ENCODE results near the gene CNTNAP5.

Gene CNTNAP5

GRCh38 chr2:124814968-124815745 lies 790.1 kb downstream of the CNTNAP5 start:
- no peaks in the 10 kb centered on the region for H3K4me1 ChIP-seq (ENCODE audit: insufficient read depth, low read length)
- H3K36me3 ChIP-seq (ENCODE audit: insufficient read depth, low read length) = no peaks in the 10 kb centered on the region; the same call in 1 of the 2 replicates

GRCh38 chr2:124816007-124816406 lies 790.9 kb downstream of the CNTNAP5 start:
- H3K9me3 ChIP-seq (ENCODE audit: control insufficient read depth, insufficient read depth, low read length) = no peaks in the 10 kb centered on the region
- no peaks in the 10 kb centered on the region for H3K4me1 ChIP-seq (ENCODE audit: insufficient read depth, low read length)
- no peak overlapping the region for H3K9ac ChIP-seq (ENCODE audit: low read depth, low read length)
- H3K36me3 ChIP-seq (ENCODE audit: insufficient read depth, low read length) = no peaks in the 10 kb centered on the region; the same call in 1 of the 2 replicates

More at GRCh38 chr2:124814968-124815745, 790.1 kb downstream of the CNTNAP5 start:
- Histone ChIP-seq H3K9me3 (ENCODE audit: control insufficient read depth, insufficient read depth, low read length) (no peaks in the 10 kb centered on the region), H3K9ac (ENCODE audit: low read depth, low read length) (no peak overlapping the region)

GRCh38 chr2:124822516-124822915 lies 797.4 kb downstream of the CNTNAP5 start:
- Histone ChIP-seq H3K36me3 (ENCODE audit: insufficient read depth, low read length) (no peaks in the 10 kb centered on the region), H3K9ac (ENCODE audit: low read depth, low read length) (no peak overlapping the region), H3K4me1 (ENCODE audit: insufficient read depth, low read length) (no peaks in the 10 kb centered on the region; the same call in 1 of the 2 replicates), H3K9me3 (ENCODE audit: control insufficient read depth, insufficient read depth, low read length) (no peaks in the 10 kb centered on the region)

- Histone ChIP-seq H3K4me1 (ENCODE audit: insufficient read depth, low read length) (no peaks in the 10 kb centered on the region; the same call in 1 of the 2 replicates), H3K36me3 (ENCODE audit: insufficient read depth, low read length) (no peaks in the 10 kb centered on the region), H3K9ac (ENCODE audit: low read depth, low read length) (no peak overlapping the region), H3K9me3 (ENCODE audit: control insufficient read depth, insufficient read depth, low read length) (no peaks in the 10 kb centered on the region)
These were observed 799.4 kb downstream of the CNTNAP5 start for GRCh38 chr2:124824441-124824840.

GRCh38 chr2:124832521-124832920 lies 807.4 kb downstream of the CNTNAP5 start:
- H3K9ac ChIP-seq (ENCODE audit: low read depth, low read length) = no peak overlapping the region
- H3K9me3 ChIP-seq (ENCODE audit: control insufficient read depth, insufficient read depth, low read length) = peaks cover 7% of the 10 kb centered on the region; the same call in 1 of the 2 replicates

GRCh38 chr2:124834331-124834730 lies 809.2 kb downstream of the CNTNAP5 start:
- Histone ChIP-seq H3K4me1 (ENCODE audit: insufficient read depth, low read length) (no peaks in the 10 kb centered on the region; the same call in 1 of the 2 replicates), H3K9me3 (ENCODE audit: control insufficient read depth, insufficient read depth, low read length) (peaks cover 7% of the 10 kb centered on the region; the same call in 1 of the 2 replicates), H3K9ac (ENCODE audit: low read depth, low read length) (no peak overlapping the region), H3K36me3 (ENCODE audit: insufficient read depth, low read length) (no peaks in the 10 kb centered on the region)

More at GRCh38 chr2:124832521-124832920, 807.4 kb downstream of the CNTNAP5 start:
- Histone ChIP-seq H3K36me3 (ENCODE audit: insufficient read depth, low read length) (no peaks in the 10 kb centered on the region), H3K4me1 (ENCODE audit: insufficient read depth, low read length) (no peaks in the 10 kb centered on the region; the same call in 1 of the 2 replicates)

- peaks cover 6% of the 10 kb centered on the region; the same call in 1 of the 2 replicates for H3K9me3 ChIP-seq (ENCODE audit: control insufficient read depth, insufficient read depth, low read length)
- H3K4me1 ChIP-seq (ENCODE audit: insufficient read depth, low read length) = no peaks in the 10 kb centered on the region; the same call in 1 of the 2 replicates
- no peaks in the 10 kb centered on the region for H3K36me3 ChIP-seq (ENCODE audit: insufficient read depth, low read length)
- no peak overlapping the region for H3K9ac ChIP-seq (ENCODE audit: low read depth, low read length)
These were observed 810.2 kb downstream of the CNTNAP5 start for GRCh38 chr2:124835331-124835730.

GRCh38 chr2:124836416-124836815 lies 811.3 kb downstream of the CNTNAP5 start:
- Histone ChIP-seq H3K9ac (ENCODE audit: low read depth, low read length) (no peak overlapping the region), H3K9me3 (ENCODE audit: control insufficient read depth, insufficient read depth, low read length) (no peaks in the 10 kb centered on the region), H3K36me3 (ENCODE audit: insufficient read depth, low read length) (no peaks in the 10 kb centered on the region), H3K4me1 (ENCODE audit: insufficient read depth, low read length) (no peaks in the 10 kb centered on the region; the same call in 1 of the 2 replicates)

GRCh38 chr2:124837496-124837895 lies 812.4 kb downstream of the CNTNAP5 start:
- Histone ChIP-seq H3K9me3 (ENCODE audit: control insufficient read depth, insufficient read depth, low read length) (no peaks in the 10 kb centered on the region), H3K36me3 (ENCODE audit: insufficient read depth, low read length) (no peaks in the 10 kb centered on the region), H3K9ac (ENCODE audit: low read depth, low read length) (no peak overlapping the region), H3K4me1 (ENCODE audit: insufficient read depth, low read length) (no peaks in the 10 kb centered on the region; the same call in 1 of the 2 replicates)

GRCh38 chr2:124838406-124838805 lies 813.3 kb downstream of the CNTNAP5 start:
- no peaks in the 10 kb centered on the region for H3K9me3 ChIP-seq (ENCODE audit: control insufficient read depth, insufficient read depth, low read length)
- H3K9ac ChIP-seq (ENCODE audit: low read depth, low read length) = no peak overlapping the region

GRCh38 chr2:124867247-124867646 lies 842.2 kb downstream of the CNTNAP5 start:
- Histone ChIP-seq H3K36me3 (ENCODE audit: insufficient read depth, low read length) (no peaks in the 10 kb centered on the region), H3K9me3 (ENCODE audit: control insufficient read depth, insufficient read depth, low read length) (no peaks in the 10 kb centered on the region)

More at GRCh38 chr2:124838406-124838805, 813.3 kb downstream of the CNTNAP5 start:
- H3K36me3 ChIP-seq (ENCODE audit: insufficient read depth, low read length) = no peaks in the 10 kb centered on the region
- no peaks in the 10 kb centered on the region; the same call in 1 of the 2 replicates for H3K4me1 ChIP-seq (ENCODE audit: insufficient read depth, low read length)

GRCh38 chr2:124874219-124874618 lies 849.1 kb downstream of the CNTNAP5 start:
- Histone ChIP-seq H3K4me1 (ENCODE audit: insufficient read depth, low read length) (no peaks in the 10 kb centered on the region), H3K36me3 (ENCODE audit: insufficient read depth, low read length) (no peaks in the 10 kb centered on the region), H3K9ac (ENCODE audit: low read depth, low read length) (no peak overlapping the region), H3K9me3 (ENCODE audit: control insufficient read depth, insufficient read depth, low read length) (no peaks in the 10 kb centered on the region)

More at GRCh38 chr2:124867247-124867646, 842.2 kb downstream of the CNTNAP5 start:
- H3K4me1 ChIP-seq (ENCODE audit: insufficient read depth, low read length) = no peaks in the 10 kb centered on the region
- H3K9ac ChIP-seq (ENCODE audit: low read depth, low read length) = no peak overlapping the region

- H3K36me3 ChIP-seq (ENCODE audit: insufficient read depth, low read length) = no peaks in the 10 kb centered on the region
- H3K9ac ChIP-seq (ENCODE audit: low read depth, low read length) = no peak overlapping the region
These were observed 849.6 kb downstream of the CNTNAP5 start for GRCh38 chr2:124874676-124875075.

GRCh38 chr2:124875627-124876244 lies 850.6 kb downstream of the CNTNAP5 start:
- no peaks in the 10 kb centered on the region for H3K36me3 ChIP-seq (ENCODE audit: insufficient read depth, low read length)
- H3K9ac ChIP-seq (ENCODE audit: low read depth, low read length) = no peak overlapping the region
- no peaks in the 10 kb centered on the region for H3K9me3 ChIP-seq (ENCODE audit: control insufficient read depth, insufficient read depth, low read length)
- no peaks in the 10 kb centered on the region for H3K4me1 ChIP-seq (ENCODE audit: insufficient read depth, low read length)

More at GRCh38 chr2:124874676-124875075, 849.6 kb downstream of the CNTNAP5 start:
- Histone ChIP-seq H3K9me3 (ENCODE audit: control insufficient read depth, insufficient read depth, low read length) (no peaks in the 10 kb centered on the region), H3K4me1 (ENCODE audit: insufficient read depth, low read length) (no peaks in the 10 kb centered on the region)
